ENCODE data around the gene RGS16. TPM values are rescaled to one million over a fixed set of nuclear protein-coding genes. Genes with fewer than 3 reads are reported as not detected.

RGS16 gene
- polyA plus RNA-seq, 1 donor (not counting 4 experiments of a cell fraction or from before 2014, with no cell fraction given): 0.34 TPM

DNA sequence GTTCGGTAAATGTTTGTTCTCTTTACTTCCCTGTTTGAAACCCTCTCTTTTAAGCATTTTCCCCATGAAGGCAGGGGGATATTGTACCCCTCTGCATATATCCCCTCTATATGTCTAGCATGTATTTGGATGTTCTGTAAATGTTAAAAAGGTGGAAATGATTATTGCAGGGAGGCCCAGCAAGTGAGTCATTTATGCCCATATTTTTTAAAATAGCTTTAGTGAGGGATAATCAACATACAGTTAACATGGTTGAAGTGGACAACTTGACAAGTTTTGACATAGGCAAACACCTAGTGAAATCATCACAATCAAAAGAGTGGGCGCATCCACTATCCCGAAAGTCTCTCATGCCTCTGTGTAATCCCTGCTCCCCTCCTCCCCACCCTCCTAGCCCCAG lies 20.8 kb upstream of the RGS16 start:
- Histone ChIP-seq H3K79me2 (ENCODE audit: control insufficient read depth, insufficient read depth, low read length) (no peaks in the 10 kb centered on the region), H2AFZ (ENCODE audit: control insufficient read depth, low read length) (no peak overlapping the region), H3K27me3 (ENCODE audit: control insufficient read depth, extremely low read depth, insufficient read depth, low read length) (no peaks in the 10 kb centered on the region), H4K20me1 (ENCODE audit: control insufficient read depth, extremely low read depth, insufficient read depth, low read length) (no peaks in the 10 kb centered on the region), H3K9me3 (ENCODE audit: control insufficient read depth, low read depth, low read length) (no peaks in the 10 kb centered on the region), H3K27ac (ENCODE audit: control insufficient read depth, insufficient read depth, low read length) (no peak overlapping the region), H3K4me1 (ENCODE audit: control insufficient read depth, extremely low read depth, insufficient read depth, low read length) (peaks cover 4% of the 10 kb centered on the region), H3K4me3 (ENCODE audit: control insufficient read depth in 2 of 3, extremely low read depth in 1 of 3, insufficient read depth in 2 of 3, low read depth in 1 of 3, low read length in 3 of 3) (no peak overlapping the region), H3K36me3 (ENCODE audit: control insufficient read depth in 2 of 2, extremely low read depth in 1 of 2, insufficient read depth in 2 of 2, low read length in 2 of 2) (no peaks in the 10 kb centered on the region), H3K9me1 (ENCODE audit: control insufficient read depth, extremely low read depth, insufficient read depth, low read length) (no peaks in the 10 kb centered on the region), H3K9ac (ENCODE audit: control insufficient read depth, extremely low read depth, insufficient read depth, low read length) (no peak overlapping the region), H3K4me2 (ENCODE audit: control insufficient read depth, extremely low read depth, insufficient read depth, low read depth, low read length) (no peak overlapping the region)
- dilution Hi-C loops (cut with MboI; ENCODE audit: extremely low pct_ligation_motif_present, low sequenced_read_pairs): no loop called here
- TF ChIP-seq, protein P1, sequence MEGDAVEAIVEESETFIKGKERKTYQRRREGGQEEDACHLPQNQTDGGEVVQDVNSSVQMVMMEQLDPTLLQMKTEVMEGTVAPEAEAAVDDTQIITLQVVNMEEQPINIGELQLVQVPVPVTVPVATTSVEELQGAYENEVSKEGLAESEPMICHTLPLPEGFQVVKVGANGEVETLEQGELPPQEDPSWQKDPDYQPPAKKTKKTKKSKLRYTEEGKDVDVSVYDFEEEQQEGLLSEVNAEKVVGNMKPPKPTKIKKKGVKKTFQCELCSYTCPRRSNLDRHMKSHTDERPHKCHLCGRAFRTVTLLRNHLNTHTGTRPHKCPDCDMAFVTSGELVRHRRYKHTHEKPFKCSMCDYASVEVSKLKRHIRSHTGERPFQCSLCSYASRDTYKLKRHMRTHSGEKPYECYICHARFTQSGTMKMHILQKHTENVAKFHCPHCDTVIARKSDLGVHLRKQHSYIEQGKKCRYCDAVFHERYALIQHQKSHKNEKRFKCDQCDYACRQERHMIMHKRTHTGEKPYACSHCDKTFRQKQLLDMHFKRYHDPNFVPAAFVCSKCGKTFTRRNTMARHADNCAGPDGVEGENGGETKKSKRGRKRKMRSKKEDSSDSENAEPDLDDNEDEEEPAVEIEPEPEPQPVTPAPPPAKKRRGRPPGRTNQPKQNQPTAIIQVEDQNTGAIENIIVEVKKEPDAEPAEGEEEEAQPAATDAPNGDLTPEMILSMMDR (optimal IDR thresholded peaks at IDR 0.05 in 1 of 3, IDR thresholded peaks at IDR 0.05 in 1 of 3, conservative IDR thresholded peaks at IDR 0.05 in 1 of 3; ENCODE audit: extremely low read depth in 1 of 3, insufficient read depth in 2 of 3, low read length in 3 of 3): no peak
- no peak for TF ChIP-seq EZH2 (IDR thresholded peaks at IDR 0.05; ENCODE audit: low read length)
- FAIRE-seq: no peak
- no peak for DNase-seq (ENCODE audit: low read depth, low spot score)

DNA sequence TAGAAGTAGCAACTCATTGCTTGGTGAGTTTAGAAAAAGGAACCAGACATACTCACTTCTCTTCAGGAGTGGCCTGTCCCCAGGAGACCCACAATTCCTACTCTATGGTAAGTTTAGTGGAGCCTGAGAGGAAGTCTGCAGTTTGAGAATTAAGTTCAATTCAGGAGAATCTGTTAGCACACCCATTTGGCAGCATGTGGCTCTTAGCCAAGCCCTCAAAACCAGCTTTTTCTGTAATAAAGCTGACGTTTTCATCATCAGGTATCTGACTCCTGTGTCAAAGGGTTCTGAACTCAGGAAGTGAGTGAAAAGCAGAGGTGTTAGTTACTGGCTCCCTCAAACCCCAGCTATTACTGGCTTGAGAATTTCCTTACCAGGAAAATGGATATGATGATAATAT lies 20.4 kb upstream of the RGS16 start:
- H3K4me1 ChIP-seq (ENCODE audit: control insufficient read depth, extremely low read depth, insufficient read depth, low read length): peaks cover 4% of the 10 kb centered on the region
- no peaks in the 10 kb centered on the region for H3K36me3 ChIP-seq (ENCODE audit: control insufficient read depth in 2 of 2, extremely low read depth in 1 of 2, insufficient read depth in 2 of 2, low read length in 2 of 2)
- TF ChIP-seq, protein P1 (optimal IDR thresholded peaks at IDR 0.05 in 1 of 3, IDR thresholded peaks at IDR 0.05 in 1 of 3, conservative IDR thresholded peaks at IDR 0.05 in 1 of 3; ENCODE audit: extremely low read depth in 1 of 3, insufficient read depth in 2 of 3, low read length in 3 of 3): no peak
- no peak for TF ChIP-seq EZH2 (IDR thresholded peaks at IDR 0.05; ENCODE audit: low read length)
- H3K79me2 ChIP-seq (ENCODE audit: control insufficient read depth, insufficient read depth, low read length): no peaks in the 10 kb centered on the region
- DNase-seq (ENCODE audit: low read depth, low spot score): no peak
- H3K27ac ChIP-seq (ENCODE audit: control insufficient read depth, insufficient read depth, low read length): no peak overlapping the region
- H3K4me2 ChIP-seq (ENCODE audit: control insufficient read depth, extremely low read depth, insufficient read depth, low read depth, low read length): no peak overlapping the region
- FAIRE-seq: no peak
- no peak overlapping the region for H2AFZ ChIP-seq (ENCODE audit: control insufficient read depth, low read length)
- no peaks in the 10 kb centered on the region for H3K9me3 ChIP-seq (ENCODE audit: control insufficient read depth, low read depth, low read length)
- no peaks in the 10 kb centered on the region for H3K27me3 ChIP-seq (ENCODE audit: control insufficient read depth, extremely low read depth, insufficient read depth, low read length)
- dilution Hi-C loops (cut with MboI; ENCODE audit: extremely low pct_ligation_motif_present, low sequenced_read_pairs): no loop called here
- H3K9ac ChIP-seq (ENCODE audit: control insufficient read depth, extremely low read depth, insufficient read depth, low read length): no peak overlapping the region
- H4K20me1 ChIP-seq (ENCODE audit: control insufficient read depth, extremely low read depth, insufficient read depth, low read length): no peaks in the 10 kb centered on the region
- H3K4me3 ChIP-seq (ENCODE audit: control insufficient read depth in 2 of 3, extremely low read depth in 1 of 3, insufficient read depth in 2 of 3, low read depth in 1 of 3, low read length in 3 of 3): no peak overlapping the region
- H3K9me1 ChIP-seq (ENCODE audit: control insufficient read depth, extremely low read depth, insufficient read depth, low read length): no peaks in the 10 kb centered on the region

Data from keratinocyte (primary cell).